GM19372 (cell line): ENCODE measurements around the gene PSME3IP1.
"Not testable (repeated sequence)": the region's sequence is repeated elsewhere in the genome, so short reads cannot be mapped to it uniquely, and the experiment has no call there.

Source experiments
- ATAC-seq: cut with Tn5 transposase; IDR thresholded peaks from one replicate; pipeline ENCODE4 v1.9.1; 2021; ENCODE audit warnings: mild to moderate bottlenecking, low read depth, moderate library complexity; ENCODE audit not compliant: unreplicated experiment

PSME3IP1 gene

DNA sequence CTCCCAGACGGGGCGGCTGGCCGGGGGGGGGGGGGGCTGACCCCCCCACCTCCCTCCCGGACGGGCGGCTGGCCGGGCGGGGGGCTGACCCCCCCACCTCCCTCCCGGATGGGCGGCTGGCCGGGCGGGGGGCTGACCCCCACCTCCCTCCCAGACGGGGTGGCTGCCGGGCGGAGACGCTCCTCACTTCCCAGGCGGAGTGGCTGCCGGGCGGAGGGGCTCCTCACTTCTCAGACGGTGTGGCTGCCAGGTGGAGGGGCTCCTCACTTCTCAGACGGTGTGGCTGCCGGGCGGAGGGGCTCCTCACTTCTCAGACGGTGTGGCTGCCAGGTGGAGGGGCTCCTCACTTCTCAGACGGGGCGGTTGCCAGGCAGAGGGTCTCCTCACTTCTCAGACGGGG, 15.1 kb upstream of the PSME3IP1 start:
- not testable (repeated sequence) for ATAC-seq

DNA sequence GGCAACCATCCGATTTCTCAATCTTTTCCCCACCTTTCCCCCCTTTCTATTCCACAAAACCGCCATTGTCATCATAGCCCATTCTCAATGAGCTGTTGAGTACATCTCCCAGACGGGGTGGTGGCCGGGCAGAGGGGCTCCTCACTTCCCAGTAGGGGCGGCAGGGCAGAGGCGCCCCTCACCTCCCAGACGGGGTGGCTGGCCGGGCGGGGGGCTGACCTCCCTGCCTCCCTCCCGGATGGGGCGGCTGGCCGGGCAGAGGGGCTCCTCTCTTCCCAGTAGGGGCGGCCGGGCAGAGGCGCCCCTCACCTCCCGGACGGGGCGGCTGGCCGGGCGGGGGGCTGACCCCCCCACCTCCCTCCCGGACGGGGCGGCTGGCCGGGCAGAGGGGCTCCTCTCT, 14.5 kb upstream of the PSME3IP1 start:
- ATAC-seq: not testable (repeated sequence)

DNA sequence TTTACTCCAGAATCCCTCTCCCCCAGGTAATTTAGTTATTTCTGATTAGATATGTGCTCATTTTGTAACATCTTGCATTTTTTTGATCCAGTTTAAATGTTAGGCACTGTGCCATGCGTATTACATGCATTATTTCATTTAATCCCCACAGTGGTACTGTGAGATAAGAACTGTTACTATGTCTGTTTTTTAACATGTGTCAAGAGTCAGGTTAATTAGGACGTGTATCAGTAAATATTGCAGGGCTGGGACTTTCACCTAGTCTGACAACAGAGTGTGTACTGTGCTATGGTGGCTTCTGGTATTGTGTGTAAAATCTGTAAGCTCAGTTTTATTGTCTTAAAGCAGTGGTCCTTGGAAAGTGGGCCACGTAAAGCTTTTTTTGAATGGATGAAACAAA, 10.9 kb upstream of the PSME3IP1 start:
- no peak for ATAC-seq

DNA sequence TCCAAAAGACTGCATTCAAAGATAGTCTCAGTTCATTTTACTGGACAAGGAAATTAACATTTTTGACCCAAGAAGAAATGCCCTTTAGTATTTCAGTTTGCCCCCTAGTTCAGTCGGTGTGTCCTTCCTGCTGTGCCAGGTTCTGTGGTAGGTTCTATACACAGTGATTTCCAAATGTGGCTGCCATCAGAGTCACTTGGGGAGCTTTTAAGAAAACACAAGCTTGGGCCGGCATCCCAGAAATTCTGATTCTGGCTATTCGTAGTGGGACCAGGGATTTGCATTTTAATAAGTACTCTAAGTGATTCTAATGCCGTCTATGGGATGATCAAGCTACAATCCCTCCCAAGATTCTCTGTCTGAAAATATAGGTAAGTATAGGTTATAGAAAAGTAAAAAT, 10.4 kb upstream of the PSME3IP1 start:
- no peak for ATAC-seq

DNA sequence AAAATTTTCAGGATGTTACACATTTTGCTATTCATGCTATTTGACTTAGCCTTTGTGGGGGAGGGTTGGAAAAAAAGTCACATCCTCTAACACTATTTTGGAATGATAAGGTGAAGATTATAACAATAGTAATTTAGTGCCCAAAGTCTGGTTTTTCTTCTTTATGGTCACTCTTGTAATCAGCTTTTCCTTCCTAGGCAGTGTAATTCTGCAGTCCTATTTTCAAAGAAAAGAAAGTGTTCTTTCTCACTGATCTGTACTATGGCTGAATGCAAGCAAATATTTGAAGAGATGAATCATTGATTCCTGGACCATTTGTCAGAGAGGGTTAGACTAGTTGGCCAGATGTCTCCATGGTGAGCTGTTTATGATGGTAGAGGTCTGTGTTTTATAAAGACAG, 8.7 kb upstream of the PSME3IP1 start:
- no peak for ATAC-seq

DNA sequence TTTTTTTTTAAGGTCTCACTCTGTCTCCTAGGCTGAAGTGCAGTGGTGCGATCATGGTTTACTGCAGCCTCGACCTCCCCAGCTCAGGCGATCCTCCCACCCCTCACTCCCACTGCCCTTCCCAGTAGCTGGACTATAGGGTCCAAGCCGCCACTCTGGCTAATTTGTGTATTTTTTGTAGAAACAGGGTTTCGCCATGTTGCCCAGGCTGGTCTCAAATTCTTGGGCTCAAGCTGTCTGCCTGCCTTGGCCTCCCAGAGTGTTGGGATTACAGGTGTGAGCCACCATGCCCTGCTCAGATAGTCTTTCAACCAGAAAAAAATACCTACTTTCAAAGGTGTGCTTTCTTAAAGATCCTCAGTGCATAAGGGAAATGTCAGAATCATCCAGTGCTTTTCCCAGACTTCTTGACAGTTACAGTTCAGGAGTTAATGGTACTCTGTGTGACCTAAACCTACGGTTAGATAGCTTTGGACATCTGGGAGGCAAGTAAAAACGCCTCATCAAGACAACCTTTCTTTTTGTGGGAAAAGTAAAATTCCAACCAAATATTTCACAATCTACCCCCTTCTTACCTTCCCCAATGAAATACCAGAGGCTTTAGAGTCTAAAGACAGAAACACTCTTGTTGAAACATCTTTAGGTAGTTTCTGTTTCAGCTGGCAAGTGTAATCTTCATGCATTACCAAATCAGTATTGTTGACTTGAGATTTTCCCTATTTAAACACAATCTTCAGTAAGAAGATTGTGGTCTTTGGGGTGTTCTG, 7.1 kb upstream of the PSME3IP1 start:
- ATAC-seq: no peak

DNA sequence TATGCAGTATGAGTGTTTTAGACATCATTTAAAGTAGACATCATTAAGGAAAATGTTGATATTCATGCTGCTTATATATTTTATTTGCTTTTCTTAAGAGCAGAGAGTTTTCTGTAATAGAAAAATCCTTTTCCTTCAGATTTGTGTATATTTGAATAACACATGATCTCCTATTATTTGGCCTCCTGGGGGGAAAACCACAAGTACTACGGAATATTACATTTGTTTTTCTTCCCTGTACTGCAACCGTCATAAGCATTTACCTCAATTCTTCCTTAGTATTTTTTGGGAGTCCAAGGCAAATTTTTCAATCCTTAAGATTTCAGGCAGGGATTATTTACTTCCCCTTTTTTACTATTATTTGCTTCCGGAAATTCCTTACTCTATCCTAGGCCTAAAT, 6.3 kb upstream of the PSME3IP1 start:
- ATAC-seq: no peak

DNA sequence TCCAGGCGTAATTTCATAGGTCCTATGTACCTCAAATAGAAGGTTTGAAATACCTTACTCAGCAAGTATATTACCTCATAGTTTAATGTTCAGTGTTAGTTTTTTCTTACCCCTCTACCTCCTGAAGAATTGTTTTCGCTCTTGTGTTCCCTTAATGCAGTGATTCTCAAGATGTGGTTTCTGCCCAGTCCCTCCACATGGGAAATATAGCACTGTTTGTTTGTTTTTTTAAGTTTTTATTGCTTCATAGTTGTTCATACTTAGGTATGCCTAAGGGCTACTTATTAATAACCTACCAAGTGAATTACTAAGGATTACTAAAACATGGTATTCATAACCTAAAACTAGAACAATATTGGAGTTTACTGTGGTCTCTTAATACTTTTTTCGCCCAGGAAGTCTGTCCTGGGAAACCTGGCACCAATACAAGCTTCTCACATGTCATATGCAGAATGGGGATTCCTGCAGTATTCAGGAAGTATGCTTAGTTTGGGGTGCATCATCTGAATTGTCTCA, 5.3 kb upstream of the PSME3IP1 start:
- no peak for ATAC-seq

DNA sequence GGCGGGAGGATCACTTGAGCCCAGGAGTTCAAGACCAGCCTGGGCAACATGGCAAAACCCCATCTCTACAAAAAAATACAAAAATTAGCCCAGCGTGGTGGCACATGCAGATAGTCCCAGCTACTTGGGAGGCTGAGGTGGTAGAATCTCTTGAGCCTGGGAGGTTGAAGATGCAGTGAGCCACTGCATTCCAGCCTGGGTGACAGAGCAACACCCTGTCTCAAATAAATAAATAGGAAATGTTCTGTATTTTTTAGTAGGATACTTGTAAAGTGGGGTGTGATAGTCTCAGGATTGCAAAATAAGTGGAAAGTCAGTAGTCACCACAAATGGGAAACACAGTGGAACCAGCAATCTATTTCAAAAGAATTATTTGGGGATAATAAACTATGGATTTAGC, 4.3 kb upstream of the PSME3IP1 start:
- ATAC-seq: no peak

DNA sequence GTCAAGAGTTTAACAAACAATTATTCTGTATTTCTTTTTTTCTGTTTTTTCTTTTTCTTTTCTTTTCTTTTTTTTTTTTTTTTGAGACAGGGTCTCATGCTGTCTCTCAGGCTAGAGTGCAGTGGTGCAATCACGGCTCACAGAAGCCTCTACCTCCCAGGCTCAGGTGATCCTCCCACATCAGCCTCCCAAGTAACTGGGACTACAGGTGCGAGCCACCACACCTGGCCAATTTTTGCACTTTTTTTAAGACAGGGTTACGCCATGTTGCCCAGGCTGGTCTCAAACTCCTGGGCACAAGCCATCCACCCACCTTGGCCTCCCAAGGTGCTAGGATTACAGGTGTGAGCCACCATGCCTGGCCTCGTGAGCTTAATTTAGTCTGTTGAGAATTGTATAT, 3.7 kb upstream of the PSME3IP1 start:
- not testable (repeated sequence) for ATAC-seq

DNA sequence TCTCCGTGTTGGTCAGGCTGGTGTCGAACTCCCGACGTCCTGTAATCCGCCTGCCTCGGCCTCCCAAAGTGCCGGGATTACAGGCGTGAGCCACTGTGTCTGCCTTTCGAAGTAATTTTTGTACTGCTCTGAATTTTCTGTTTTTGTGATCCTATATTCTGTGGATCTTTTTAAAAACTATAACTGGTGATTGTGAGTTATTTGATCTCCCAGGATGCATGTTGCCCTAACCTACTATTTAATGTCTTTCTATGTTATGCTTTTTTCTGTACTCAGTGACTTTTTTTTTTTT, 2.8 kb upstream of the PSME3IP1 start:
- no peak for ATAC-seq

DNA sequence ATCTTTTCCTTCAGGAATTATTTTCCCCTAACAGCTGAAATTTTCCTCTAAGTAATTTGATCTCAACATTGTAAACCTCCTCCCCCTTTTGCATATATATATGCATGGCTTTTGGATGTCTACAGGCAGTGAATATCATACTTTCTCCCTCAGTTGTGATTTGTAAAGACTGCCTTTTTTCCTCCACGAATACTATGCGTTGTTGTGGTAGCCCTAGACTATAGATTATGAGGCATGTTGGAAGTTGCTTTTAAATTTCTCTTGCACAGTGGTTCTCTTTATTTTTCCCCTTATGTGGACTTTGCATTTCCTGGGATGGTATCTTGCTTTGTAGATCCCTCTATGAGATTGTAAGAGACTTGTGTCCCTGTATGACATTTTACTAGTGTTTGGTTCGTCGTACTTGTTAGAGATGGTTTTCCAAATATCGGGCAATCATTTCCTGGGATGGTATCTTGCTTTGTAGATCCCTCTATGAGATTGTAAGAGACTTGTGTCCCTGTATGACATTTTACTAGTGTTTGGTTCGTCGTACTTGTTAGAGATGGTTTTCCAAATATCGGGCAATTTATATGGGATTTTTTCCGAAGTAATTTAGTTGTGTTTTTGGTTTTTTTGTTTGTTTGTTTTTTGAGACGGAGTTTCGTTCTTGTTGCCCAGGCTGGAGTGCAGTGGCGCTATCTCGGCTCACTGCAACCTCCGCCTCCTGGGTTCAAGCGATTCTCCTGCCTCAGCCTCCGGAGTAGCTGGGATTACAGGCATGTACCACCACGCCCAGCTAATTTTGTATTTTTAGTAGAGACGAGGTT, 2.3 kb upstream of the PSME3IP1 start:
- ATAC-seq: not testable (repeated sequence)

DNA sequence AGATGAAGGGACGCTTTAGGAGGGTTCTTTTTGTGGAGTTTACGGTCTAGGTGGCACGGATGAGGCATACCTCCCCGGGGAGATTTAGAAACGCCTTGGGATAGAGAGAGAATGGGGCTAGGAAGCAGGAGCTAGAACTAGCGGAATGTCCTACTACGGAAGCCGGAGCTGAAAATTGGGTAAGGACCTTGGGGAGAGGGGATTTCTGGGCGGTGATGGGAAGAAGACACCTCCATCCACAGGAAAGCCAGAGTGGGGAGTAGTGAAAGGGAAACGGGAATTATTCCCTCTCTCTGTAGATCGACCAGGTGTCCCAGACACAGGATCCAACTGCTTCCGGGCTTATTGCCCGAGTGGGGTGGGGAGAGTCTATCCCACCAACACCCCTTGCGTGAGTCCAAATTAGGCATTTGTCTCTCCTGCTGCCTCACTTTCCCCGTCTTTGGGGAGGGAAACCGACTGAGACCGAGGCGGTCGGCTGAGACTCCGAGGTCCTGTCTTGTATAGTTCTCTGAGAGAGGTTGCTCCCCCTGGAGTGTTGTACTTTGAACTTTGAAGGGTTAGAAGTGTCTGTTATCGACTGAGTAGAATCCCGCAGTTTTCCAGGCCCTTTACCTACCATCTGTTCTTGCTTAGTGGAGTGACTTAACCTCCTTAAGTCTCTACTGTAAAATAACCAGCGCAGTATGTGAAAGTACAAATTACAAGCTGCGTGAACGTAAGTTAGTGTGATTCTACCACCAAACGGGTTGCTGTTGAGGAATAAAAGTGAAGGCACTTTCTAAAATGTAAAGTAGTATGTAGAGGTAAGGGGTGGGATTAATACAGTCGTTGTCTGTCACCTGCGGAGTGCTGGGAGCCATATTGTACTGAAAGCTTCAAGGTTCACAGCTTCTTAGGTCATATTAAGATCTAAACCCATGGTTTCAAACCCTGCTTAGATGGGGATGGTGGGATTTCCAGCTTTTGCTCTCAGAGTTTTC, 1.3 kb upstream of the PSME3IP1 start:
- ATAC-seq: no peak

DNA sequence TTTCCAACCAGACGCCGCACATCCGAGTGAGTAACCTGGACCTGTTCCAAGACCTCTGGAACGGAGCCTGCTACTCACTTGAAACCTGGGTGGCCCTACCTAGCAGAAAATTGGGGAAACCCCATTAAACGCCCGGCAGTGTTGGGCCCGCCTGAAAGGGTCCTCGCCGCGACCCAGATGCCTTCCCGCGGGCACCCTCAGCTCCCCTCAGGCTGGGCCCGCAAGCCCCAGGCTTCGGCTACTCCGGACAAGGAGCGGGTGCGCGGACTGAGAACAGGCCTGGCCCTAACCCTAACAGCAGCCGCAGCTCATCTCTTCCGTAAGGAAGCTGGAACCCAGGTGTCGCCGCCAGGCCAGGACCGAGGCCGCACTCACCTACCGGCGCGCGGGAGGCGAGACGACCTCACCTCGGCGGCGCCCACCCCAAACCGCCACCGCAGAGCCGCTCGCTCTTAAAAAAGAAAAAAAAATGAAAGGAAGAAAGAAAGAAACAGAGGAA, 344 bp downstream of the PSME3IP1 start:
- peak; percentile 29 for ATAC-seq

DNA sequence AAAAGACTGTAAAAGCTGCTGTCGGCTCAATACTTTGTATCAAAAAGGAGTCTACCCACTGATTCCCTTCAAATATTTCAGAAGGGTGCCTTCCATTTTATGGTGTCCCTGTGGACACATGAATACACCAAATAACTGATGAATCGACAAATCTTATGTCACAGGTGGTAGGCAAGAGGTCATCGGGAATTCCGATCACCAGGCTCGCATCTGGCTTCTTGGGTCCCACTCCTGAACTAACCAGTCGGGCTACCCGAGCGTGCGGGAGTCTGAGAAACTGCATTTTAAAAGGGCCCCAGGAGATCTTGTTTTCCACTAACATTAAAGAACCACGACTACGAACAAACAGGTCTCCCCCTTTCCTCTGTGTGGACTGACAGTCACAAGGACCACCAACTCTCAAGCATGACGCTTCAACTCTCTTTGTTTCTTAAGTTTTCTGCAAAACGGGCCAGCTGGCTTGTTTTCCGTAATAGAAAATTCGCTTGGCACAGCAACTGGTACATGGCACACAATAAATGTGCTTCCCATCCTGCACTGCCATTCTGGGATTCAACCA, 873 bp downstream of the PSME3IP1 start:
- ATAC-seq: no peak

DNA sequence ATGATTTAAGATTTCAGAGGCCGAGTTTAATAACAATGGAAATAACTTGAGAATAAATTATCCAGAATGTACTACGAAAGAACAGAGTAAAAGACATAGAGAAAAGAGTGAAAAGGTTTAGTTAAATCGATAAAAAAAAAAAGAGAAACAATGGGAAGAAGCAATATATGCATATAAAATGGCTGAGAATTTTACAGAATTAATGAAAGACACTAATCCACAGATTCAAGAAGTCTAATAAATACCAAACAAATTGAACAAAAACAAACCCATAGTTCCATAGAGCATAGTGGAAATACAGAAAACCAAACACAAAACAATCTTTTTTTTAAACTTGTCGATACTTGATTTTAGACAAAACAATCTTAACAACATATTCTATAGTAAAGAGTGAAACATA, 1.7 kb downstream of the PSME3IP1 start:
- ATAC-seq: no peak

DNA sequence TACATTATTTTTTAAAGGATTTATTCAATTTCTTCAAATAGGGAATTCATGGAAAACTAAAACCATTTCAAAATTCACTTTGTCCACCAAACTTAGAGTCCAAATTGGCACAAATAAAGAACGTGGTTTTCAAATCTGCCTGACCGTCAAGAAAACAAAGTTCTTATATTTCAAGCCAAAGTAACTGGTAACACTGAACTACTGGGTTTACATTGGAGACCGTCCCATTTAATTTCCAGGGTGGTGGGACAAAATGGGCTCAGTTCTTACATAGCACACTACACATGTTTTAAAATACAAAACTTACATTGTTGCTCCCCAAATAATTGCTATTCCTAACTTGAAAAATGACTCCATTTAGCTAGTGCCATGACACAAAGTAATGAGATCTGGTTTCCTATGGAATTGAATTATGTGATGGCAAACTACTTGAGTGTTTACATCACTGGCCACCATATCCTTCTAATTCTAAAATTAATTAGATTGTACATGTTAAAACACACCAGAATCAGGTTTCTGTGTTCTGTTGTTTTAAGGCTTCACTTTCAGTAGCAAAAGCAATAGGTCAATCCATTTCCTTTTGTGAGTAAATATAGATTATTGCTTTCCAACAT, 6.5 kb downstream of the PSME3IP1 start:
- no peak for ATAC-seq

DNA sequence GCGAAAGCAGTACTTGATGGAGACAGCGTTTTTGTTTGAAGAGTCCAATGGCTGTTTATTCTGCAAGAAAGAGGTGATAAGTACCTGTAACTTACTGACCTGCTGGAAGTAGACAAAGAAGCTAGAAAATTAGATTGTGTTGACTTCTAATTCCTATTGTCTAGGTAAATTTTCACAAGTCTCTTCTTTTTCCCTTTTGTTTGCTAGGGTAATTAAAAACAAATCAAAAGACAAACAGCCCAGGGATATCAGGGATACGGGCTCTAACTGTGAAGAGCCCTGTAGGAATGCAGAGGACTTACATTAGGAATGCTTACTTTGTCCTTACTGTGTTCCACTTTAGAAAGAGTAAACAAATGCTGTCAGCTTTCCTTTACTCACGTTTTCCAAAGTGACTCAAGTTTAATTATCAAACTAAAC, 7.0 kb downstream of the PSME3IP1 start:
- no peak for ATAC-seq

DNA sequence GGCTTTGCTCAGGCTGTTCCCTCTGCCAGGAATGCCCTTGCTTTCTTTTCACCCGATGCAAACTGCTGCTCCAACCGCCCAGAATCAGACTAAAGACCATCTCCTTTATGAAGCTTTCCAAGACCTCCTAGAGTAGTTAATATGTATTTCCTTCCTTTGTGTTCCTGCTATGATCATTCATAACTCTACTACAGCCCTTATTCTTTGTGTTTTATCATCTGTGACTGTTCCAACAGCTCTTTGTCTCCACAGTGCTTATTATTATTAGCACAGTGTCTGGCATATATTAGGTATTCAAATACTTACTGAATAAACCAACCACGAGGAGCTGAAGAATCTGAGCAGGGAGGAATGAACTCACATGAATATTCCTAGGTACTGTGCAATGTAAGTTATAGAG, 7.6 kb downstream of the PSME3IP1 start:
- no peak for ATAC-seq

DNA sequence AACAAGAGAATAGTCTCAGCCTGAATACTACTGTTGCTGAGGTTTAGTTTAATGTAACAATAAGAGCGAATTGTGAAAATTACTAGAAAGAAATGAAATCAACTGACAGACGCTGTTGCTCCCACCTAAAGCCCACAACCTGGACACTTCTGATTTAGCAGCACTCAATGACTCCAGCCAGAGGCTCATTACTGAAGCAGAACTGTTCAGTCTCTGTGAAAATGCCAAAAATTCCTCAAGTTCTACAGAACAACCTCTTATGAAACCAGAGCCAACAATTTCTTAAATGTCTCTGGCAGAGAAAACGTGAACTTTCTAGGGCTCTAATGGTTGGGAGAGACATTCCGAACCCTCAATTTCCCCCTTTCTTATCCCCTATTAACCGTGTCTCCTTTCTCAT, 9.9 kb downstream of the PSME3IP1 start:
- no peak for ATAC-seq
